OCI-LY7 (cell line): ENCODE results near the gene LY86.

ENCODE experiments used
- CTCF ChIP-seq: fragments of 200-600 bp; sonication (generic); conservative IDR thresholded peaks from 2 replicates; pipeline ENCODE4 v1.5.1; 2014; ENCODE audit warnings: mild to moderate bottlenecking, antibody characterized with exemption, low read length, moderate library complexity, mixed read lengths
- EZH2phosphoT487 ChIP-seq: fragments of 200-600 bp; sonication (generic); IDR thresholded peaks from 2 replicates; pipeline ENCODE4 v1.6.1; 2018; ENCODE audit warnings: low read depth, borderline replicate concordance, mild to moderate bottlenecking, mixed run types, antibody characterized with exemption, low read length, moderate library complexity, mixed read lengths

- no peak for TF ChIP-seq CTCF
- no peak for TF ChIP-seq EZH2phosphoT487
These were observed 98.5 kb downstream of the LY86 start for GRCh38 chr6:6686748-6687601.
